GM12873 (cell line): ENCODE results near the gene SUSD6.

Experiments used
- TF ChIP-seq, protein P1 (sequence below): IDR thresholded peaks from 2 replicates; pipeline ENCODE4 v1.5.1; 2012; ENCODE audit warnings: low read depth, mild to moderate bottlenecking, moderate library complexity, low read length, control low read depth; ENCODE audit not compliant: insufficient read depth; ENCODE audit errors: missing control alignments

SUSD6 gene

DNA sequence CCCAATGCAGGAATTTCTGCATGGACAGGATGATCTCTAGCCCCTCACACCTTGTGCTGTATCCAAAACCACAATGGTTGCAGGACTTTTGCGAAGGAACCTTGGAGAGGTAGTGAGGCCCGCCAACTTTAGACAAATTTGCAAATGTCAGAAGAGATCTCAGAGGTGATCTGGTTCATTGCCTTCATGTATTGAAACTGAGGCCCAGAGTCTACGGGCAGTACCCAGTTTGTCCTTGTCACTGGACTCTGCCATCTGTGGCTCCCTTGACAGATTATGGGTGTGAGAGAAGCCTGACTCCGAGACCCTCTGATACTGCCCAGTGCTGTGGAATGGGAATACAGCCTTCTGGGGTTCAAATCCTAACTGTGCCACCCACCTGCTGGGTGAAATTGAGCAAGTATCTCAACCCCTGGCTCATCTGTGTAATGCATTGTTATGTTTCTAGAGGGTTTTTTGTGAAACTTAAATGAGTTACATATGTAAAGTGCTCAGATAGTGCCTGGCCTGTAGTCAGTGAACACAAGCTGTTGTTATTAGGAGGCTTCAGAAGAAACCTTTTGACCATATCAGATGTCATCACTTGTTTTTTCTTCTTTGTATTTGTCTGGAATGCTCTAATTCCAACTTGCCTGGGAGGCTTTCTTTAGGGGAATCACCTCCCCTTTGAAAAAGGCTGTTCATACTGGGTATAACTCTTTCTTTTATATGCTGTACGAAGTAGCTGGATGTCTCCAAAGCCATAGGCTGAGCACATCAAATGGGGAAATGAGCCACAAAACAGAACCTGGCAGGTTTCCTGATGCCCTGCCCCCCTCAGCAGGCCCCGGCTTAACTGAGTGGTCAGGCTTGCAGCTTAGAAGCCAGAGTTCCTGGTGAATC, 84.2 kb downstream of the SUSD6 start:
- TF ChIP-seq, protein P1, sequence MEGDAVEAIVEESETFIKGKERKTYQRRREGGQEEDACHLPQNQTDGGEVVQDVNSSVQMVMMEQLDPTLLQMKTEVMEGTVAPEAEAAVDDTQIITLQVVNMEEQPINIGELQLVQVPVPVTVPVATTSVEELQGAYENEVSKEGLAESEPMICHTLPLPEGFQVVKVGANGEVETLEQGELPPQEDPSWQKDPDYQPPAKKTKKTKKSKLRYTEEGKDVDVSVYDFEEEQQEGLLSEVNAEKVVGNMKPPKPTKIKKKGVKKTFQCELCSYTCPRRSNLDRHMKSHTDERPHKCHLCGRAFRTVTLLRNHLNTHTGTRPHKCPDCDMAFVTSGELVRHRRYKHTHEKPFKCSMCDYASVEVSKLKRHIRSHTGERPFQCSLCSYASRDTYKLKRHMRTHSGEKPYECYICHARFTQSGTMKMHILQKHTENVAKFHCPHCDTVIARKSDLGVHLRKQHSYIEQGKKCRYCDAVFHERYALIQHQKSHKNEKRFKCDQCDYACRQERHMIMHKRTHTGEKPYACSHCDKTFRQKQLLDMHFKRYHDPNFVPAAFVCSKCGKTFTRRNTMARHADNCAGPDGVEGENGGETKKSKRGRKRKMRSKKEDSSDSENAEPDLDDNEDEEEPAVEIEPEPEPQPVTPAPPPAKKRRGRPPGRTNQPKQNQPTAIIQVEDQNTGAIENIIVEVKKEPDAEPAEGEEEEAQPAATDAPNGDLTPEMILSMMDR, result no peak

GRCh38 chr14:69696204-69696527, 84.8 kb downstream of the SUSD6 start:
- TF ChIP-seq, protein P1, result no peak

DNA sequence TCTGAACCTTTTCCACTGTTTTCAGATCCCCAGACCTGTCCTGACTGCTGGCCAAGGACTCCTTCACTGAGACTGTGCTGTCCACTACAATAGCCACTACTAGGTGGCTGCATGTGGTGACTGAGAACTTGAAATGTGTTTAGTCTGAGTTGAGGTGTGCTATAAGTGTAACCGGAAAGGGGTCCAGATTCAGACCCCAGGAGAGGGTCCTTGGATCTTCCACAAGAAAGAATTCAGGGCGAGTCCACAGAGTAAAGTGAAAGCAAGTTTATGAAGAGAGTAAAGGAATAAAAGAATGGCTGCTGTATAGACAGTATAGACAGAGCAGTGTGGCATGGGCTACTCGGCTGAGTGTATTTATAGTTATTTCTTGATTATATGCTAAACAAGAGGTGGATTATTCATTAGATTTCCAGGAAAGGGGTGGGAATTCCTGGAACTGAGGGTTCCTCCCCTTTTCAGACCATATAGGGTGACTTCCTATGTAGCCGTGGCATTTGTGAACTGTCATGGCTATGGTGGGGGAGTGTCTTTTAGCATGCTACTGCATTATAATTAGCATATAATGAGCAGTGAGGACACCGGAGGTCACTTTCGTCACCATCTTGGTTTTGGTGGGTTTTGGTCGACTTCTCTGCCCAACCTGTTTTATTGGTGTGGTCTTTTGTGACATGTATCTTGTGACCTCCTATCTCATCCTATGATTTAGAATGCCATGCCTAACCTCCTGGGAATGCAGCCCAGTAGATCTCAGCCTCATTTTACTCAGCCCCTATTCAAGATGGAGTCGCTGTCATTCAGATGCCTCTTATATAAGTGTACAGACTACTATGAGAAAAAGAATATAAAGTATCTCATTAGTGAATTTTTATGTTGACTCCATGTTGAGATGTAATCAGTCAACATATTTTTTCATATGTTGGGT, 85.5 kb downstream of the SUSD6 start:
- TF ChIP-seq, protein P1, result no peak

DNA sequence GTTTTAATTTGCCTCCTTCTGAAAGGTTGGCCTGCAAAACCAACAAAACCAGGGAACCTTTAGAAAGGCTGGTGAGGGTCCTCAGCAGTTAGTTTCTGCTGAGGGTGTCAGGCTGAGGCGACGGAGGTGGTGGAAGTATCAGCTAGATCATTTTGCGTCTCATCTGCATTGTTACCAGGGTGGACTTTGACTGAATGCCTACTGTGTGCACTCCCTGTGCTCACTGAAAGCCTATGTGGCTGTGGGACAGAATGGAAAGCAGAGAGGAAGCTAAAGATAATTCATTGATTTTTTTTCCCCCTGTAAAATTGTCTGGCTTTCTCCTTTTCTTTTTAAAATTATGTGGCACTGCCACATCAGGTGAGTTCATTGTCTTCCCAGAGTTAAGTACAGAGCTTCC, 87.2 kb downstream of the SUSD6 start:
- TF ChIP-seq, protein P1, result no peak

DNA sequence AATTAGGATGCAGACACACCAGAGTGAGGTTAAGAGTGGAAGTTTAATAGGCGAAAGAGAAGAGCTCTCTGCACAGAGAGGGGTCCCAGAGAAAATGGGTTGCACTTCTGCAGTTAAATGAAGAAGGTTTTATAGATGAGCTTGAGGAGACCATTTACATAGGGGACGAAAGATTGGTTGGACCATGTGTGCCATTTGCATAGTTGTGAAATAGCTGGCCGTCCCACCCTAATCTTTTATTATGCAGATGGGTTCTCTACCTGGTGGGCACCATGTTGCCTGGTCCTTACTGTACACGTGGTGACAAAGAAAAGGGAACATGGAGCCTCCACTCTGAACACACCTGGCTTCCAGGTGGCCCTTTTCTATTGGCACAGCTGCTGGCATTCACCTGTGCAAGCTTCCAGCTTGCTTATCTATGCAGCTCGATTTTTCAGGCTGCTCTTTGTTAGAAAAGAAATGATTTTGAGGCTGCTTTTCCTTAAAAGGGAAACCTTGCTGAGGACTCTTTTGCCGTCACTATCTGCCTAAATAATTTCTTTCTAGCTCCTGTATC, 88.4 kb downstream of the SUSD6 start:
- TF ChIP-seq, protein P1, result no peak

DNA sequence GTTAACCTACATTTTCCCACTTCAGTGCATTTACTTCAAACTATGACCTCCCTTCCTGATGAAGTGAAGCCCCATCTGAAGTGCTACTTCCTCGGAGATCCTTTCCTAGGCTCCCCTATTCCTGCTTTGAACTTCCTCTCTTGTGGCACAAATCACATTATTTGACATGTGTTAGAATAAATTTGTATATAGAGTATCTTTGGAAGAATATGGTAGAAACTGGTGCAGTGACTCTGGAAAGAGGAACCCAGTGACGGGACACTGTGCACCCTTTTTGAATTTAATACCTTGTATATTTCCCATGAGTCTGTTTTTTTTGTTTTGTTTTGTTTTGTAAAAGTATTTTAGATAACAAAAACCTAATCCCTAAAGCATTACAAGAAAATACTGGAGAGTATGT, 89.2 kb downstream of the SUSD6 start:
- TF ChIP-seq, protein P1, result no peak

DNA sequence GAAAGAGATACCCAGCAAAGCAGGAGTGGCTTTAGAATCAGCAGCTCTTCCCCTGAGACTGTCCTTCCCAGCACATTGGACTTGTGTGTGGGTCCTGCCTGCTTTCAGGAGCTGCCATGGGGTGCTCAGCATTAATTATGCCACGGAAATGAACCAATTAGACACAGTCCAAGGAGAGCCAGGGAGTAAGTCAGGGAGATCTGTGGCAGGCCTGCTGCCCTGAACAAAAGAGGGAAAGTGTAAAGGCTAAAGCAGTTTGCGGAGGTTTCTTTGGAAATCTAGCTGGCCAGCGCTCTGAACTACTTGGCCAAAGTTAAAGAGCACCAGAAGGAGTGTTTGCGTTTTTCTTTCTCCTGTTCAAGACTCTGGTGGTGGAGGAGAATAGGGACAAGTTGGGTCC, 89.9 kb downstream of the SUSD6 start:
- TF ChIP-seq, protein P1, result no peak
